Tibial artery (tissue), 4 donors: ENCODE results near the gene XIRP2.
"Not testable (repeated sequence)": the region's sequence is repeated elsewhere in the genome, so short reads cannot be mapped to it uniquely, and the experiment has no call there.

Experiments used
- DNase-seq, 2 donors: peaks; one replicate each; pipeline ENCODE4 v3.0.0-alpha.2; 2019
- H3K27ac ChIP-seq, 2 donors: fragments of 200-600 bp; sonication (generic) in 1 of 2; 1 replicate in 1 of 2; 2 replicates in 1 of 2; pipeline ENCODE4 v1.5.1; 2018 to 2019; ENCODE audit warnings: mild to moderate bottlenecking in 1 of 2
- H3K27me3 ChIP-seq, 2 donors: fragments of 200-600 bp; sonication (generic) in 1 of 2; one replicate each; pipeline versions ENCODE4 v1.5.1 to v1.6.0; 2016 to 2019
- H3K36me3 ChIP-seq, 3 donors: fragments of 200-600 bp; sonication (generic) in 2 of 3; one replicate each; pipeline ENCODE4 v1.5.1; 2016 to 2019; ENCODE audit warnings: mild to moderate bottlenecking in 2 of 3
- H3K4me1 ChIP-seq, 4 donors: fragments of 200-600 bp; sonication (generic) in 2 of 4; 1 replicate in 3 of 4; 2 replicates in 1 of 4; pipeline ENCODE4 v1.5.1; 2016 to 2019
- H3K4me3 ChIP-seq, 2 donors: fragments of 200-600 bp; sonication (generic) in 1 of 2; 1 replicate in 1 of 2; 2 replicates in 1 of 2; pipeline ENCODE4 v1.5.1; 2018 to 2019; ENCODE audit warnings: mild to moderate bottlenecking in 2 of 2
- H3K9me3 ChIP-seq, 3 donors: fragments of 200-600 bp; sonication (generic) in 1 of 3; one replicate each; pipeline ENCODE4 v1.5.1; 2016 to 2019
- CTCF ChIP-seq, 2 experiments: fragments of 200-600 bp in 1 of 2; fragments of 450-650 bp in 1 of 2; IDR thresholded peaks; one replicate each; pipeline ENCODE4 v1.5.1; 2017 to 2019; ENCODE audit warnings: antibody characterized with exemption in 2 of 2, mild to moderate bottlenecking in 1 of 2, moderate library complexity in 1 of 2
- intact Hi-C: fragments of 100-400 bp; cut with DNase I; formaldehyde crosslinking; loops from one replicate; pipeline ENCODE4 v1.15.0; 2023; ENCODE audit warnings: low total_unique reads

XIRP2 gene

GRCh38 chr2:167104691-167105090 is 216.4 kb downstream of the XIRP2 start:
- no peak for DNase-seq
- no peak overlapping the region for H3K27ac ChIP-seq
- H3K4me3 ChIP-seq = no peak overlapping the region
- TF ChIP-seq CTCF (IDR thresholded peaks at IDR 0.05) = no peak
- H3K36me3 ChIP-seq = no peaks in the 10 kb centered on the region
- H3K4me1 ChIP-seq = no peaks in the 10 kb centered on the region
- no peaks in the 10 kb centered on the region for H3K27me3 ChIP-seq
- intact Hi-C loops = loop anchor here (5.0 kb wide), 1 partner anchor 77 kb away; no protein-coding TSS in a partner anchor
- no peaks in the 10 kb centered on the region for H3K9me3 ChIP-seq

GRCh38 chr2:167109682-167110081 is 221.4 kb downstream of the XIRP2 start:
- intact Hi-C loops, DNase-seq, H3K4me1 ChIP-seq, H3K27ac ChIP-seq, H3K36me3 ChIP-seq, H3K4me3 ChIP-seq, H3K27me3 ChIP-seq, H3K9me3 ChIP-seq: not testable (repeated sequence)

- TF ChIP-seq CTCF (IDR thresholded peaks at IDR 0.05) = no peak
- H3K4me3 ChIP-seq = no peak overlapping the region
- H3K36me3 ChIP-seq = no peaks in the 10 kb centered on the region
- no peaks in the 10 kb centered on the region for H3K4me1 ChIP-seq
- no peaks in the 10 kb centered on the region for H3K9me3 ChIP-seq
- intact Hi-C loops = no loop called here
- DNase-seq = no peak
- H3K27ac ChIP-seq = no peak overlapping the region
- no peaks in the 10 kb centered on the region for H3K27me3 ChIP-seq
Observed at GRCh38 chr2:167110345-167110744, 222.1 kb downstream of the XIRP2 start.

- H3K36me3 ChIP-seq = no peaks in the 10 kb centered on the region
- H3K4me3 ChIP-seq = no peak overlapping the region
- no peak for DNase-seq
- H3K27me3 ChIP-seq = no peaks in the 10 kb centered on the region
- intact Hi-C loops = no loop called here
- no peaks in the 10 kb centered on the region for H3K9me3 ChIP-seq
- H3K27ac ChIP-seq = no peak overlapping the region
- no peaks in the 10 kb centered on the region for H3K4me1 ChIP-seq
- no peak for TF ChIP-seq CTCF (IDR thresholded peaks at IDR 0.05)
Observed at GRCh38 chr2:167114018-167114417, 225.7 kb downstream of the XIRP2 start.

GRCh38 chr2:167115541-167115940 is 227.3 kb downstream of the XIRP2 start:
- Histone ChIP-seq H3K36me3 (no peaks in the 10 kb centered on the region), H3K4me1 (no peaks in the 10 kb centered on the region), H3K27ac (no peak overlapping the region), H3K9me3 (no peaks in the 10 kb centered on the region), H3K4me3 (no peak overlapping the region), H3K27me3 (no peaks in the 10 kb centered on the region)
- DNase-seq = no peak
- intact Hi-C loops = no loop called here
- no peak for TF ChIP-seq CTCF (IDR thresholded peaks at IDR 0.05)

- no peak for TF ChIP-seq CTCF (IDR thresholded peaks at IDR 0.05)
- intact Hi-C loops = no loop called here
- Histone ChIP-seq H3K4me3 (no peak overlapping the region), H3K27ac (no peak overlapping the region), H3K9me3 (no peaks in the 10 kb centered on the region), H3K4me1 (no peaks in the 10 kb centered on the region), H3K27me3 (no peaks in the 10 kb centered on the region), H3K36me3 (no peaks in the 10 kb centered on the region)
- DNase-seq = no peak
Observed at GRCh38 chr2:167122389-167122788, 234.1 kb downstream of the XIRP2 start.
